GM23248 (cell line): ENCODE data around the gene TIPIN. TPM values are rescaled to one million over a fixed set of nuclear protein-coding genes. Genes with fewer than 3 reads are reported as not detected.

Experiments used
- DNase-seq: peaks from one replicate; pipeline ENCODE4 v3.0.0-alpha.2; 2015
- H2AFZ ChIP-seq: fragments of 200-600 bp; sonication (generic); 2 replicates; pipeline ENCODE4 v1.6.1; 2016; ENCODE audit warnings: antibody characterized with exemption
- H3F3A ChIP-seq: fragments of 200-600 bp; sonication (generic); 2 replicates; pipeline ENCODE4 v1.6.1; 2016; ENCODE audit warnings: mild to moderate bottlenecking, antibody characterized with exemption, mixed run types; ENCODE audit not compliant: insufficient read depth
- H3K27ac ChIP-seq: fragments of 200-600 bp; sonication (generic); 2 replicates; pipeline ENCODE4 v1.5.1; 2016; ENCODE audit warnings: mild to moderate bottlenecking
- H3K27me3 ChIP-seq: fragments of 200-600 bp; sonication (generic); replicated peaks from 2 replicates; pipeline ENCODE4 v1.6.1; 2016; ENCODE audit warnings: mild to moderate bottlenecking; ENCODE audit not compliant: insufficient read depth
- H3K36me3 ChIP-seq: fragments of 200-600 bp; sonication (generic); 2 replicates; pipeline ENCODE4 v1.6.1; 2016; ENCODE audit warnings: low read depth, mild to moderate bottlenecking
- H3K4me1 ChIP-seq: fragments of 200-600 bp; sonication (generic); 2 replicates; pipeline ENCODE4 v1.6.1; 2016; ENCODE audit warnings: mild to moderate bottlenecking; ENCODE audit not compliant: insufficient read depth
- H3K4me2 ChIP-seq: fragments of 200-600 bp; sonication (generic); one replicate; pipeline ENCODE4 v1.6.1; 2016; ENCODE audit warnings: mild to moderate bottlenecking; ENCODE audit not compliant: unreplicated experiment
- H3K4me3 ChIP-seq: fragments of 200-600 bp; sonication (generic); 2 replicates; pipeline ENCODE4 v1.5.1; 2016; ENCODE audit warnings: mild to moderate bottlenecking
- H3K79me2 ChIP-seq: fragments of 200-600 bp; sonication (generic); 2 replicates; pipeline ENCODE4 v1.6.1; 2016; ENCODE audit warnings: mild to moderate bottlenecking; ENCODE audit not compliant: insufficient read depth
- H3K9ac ChIP-seq: fragments of 200-600 bp; sonication (generic); 2 replicates; pipeline ENCODE4 v1.6.1; 2016; ENCODE audit warnings: mild to moderate bottlenecking
- H3K9me2 ChIP-seq: fragments of 200-600 bp; sonication (generic); 2 replicates; pipeline ENCODE4 v1.6.1; 2016; ENCODE audit warnings: mixed run types, mild to moderate bottlenecking, moderate library complexity; ENCODE audit not compliant: insufficient read depth
- H3K9me3 ChIP-seq: fragments of 200-600 bp; sonication (generic); one replicate; pipeline ENCODE4 v1.6.1; 2017; ENCODE audit warnings: low read depth
- H4K20me1 ChIP-seq: fragments of 200-600 bp; sonication (generic); 2 replicates; pipeline ENCODE4 v1.6.0; 2016; ENCODE audit not compliant: insufficient read depth
- EZH2 ChIP-seq: fragments of 200-600 bp; sonication (generic); IDR thresholded peaks from 2 replicates; pipeline ENCODE4 v1.6.1; 2018; ENCODE audit warnings: antibody characterized with exemption, mild to moderate bottlenecking; ENCODE audit not compliant: insufficient read depth, poor library complexity, severe bottlenecking
- EZH2phosphoT487 ChIP-seq: fragments of 200-600 bp; sonication (generic); IDR thresholded peaks from 2 replicates; pipeline ENCODE4 v1.6.1; 2018; ENCODE audit warnings: antibody characterized with exemption, moderate library complexity, mild to moderate bottlenecking, low read depth; ENCODE audit not compliant: insufficient read depth
- WGBS, 2 experiments: methylation state at CpG; one replicate each; pipeline ENCODE4 v1.1.6; 2015 to 2017; ENCODE audit warnings: low lambda C conversion rate in 2 of 2, low coverage in 1 of 2; ENCODE audit errors: missing lambda C conversion rate in 2 of 2; 5-methylcytosine and 5-hydroxymethylcytosine counted together
- in situ Hi-C: fragments of 300-500 bp; cut with MboI; formaldehyde crosslinking; loops from 2 replicates; pipeline ENCODE4 v1.15.0; 2020
- polyA plus RNA-seq: library from polyadenylated mRNA; unstranded; fragments of >200 nt; fragmentation: Nextera tagmentation; extraction: Ambion mirVana; gene quantifications from 2 replicates; pipeline ENCODE4 v1.2.1, GENCODE V29; 2016
- total RNA-seq: library from RNA; depleted of rRNA; stranded (reverse); fragments of >200 nt; shearing (Covaris generic); gene quantifications from 2 replicates; pipeline ENCODE4 v1.2.3, GENCODE V29; 2014

Gene TIPIN
- total and polyA plus RNA-seq, 2 experiments from 2014 or later = 4.6 to 9.6 TPM

DNA sequence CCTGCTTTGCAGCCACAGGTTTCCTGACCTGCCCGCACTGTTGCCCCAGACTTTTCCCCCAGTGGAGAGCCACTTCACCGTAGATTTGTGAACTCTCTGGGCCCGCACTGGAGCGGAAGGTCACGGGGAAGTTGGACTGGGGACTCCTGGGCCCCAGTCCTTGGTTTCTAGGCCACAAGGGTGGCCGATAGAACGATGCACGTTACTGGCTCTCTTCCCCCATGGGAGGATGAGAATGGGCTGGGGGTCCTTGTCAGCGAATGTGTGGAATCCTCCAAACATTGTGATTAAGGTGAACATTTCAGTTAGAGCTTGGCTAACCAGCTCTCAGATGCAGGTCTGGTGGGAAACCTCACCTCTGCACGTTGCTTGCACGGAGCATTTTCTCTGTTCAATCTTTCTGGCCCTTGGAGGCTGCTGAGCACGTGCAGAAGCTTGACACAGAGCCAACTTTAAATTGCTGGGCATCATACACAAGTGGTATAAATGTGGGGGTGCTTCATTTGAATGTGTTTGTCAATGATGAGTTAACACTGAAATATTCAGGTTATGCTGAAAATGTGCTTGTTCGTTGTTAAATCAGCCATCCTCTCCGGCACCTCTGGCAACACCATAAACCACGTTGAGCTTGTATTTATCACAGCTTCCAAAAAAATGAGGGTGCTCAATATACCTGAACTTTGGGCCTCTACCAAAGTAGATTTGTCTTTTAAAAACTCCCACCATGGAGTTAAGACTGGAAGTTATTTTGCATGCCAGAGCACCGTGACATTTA, 62.1 kb downstream of the TIPIN start:
- Histone ChIP-seq H3K4me1 (peaks cover 21% of the 10 kb centered on the region), H3K9me2 (no peaks in the 10 kb centered on the region), H3K36me3 (no peaks in the 10 kb centered on the region), H3K9ac (peak overlapping the region; percentile 80), H2AFZ (peak overlapping the region; percentile 94), H3K4me3 (peak overlapping the region; percentile 78), H3F3A (peaks cover 37% of the 10 kb centered on the region), H3K4me2 (peak overlapping the region; percentile 89), H3K27ac (peak overlapping the region; percentile 72), H3K79me2 (0 out of 2 replicates have a peak, but pooled peaks cover 17% of the 10 kb centered on the region), H3K9me3 (no peaks in the 10 kb centered on the region), H4K20me1 (no peaks in the 10 kb centered on the region), H3K27me3 (no peaks in the 10 kb centered on the region)
- TF ChIP-seq EZH2 (no peak), EZH2phosphoT487 (no peak)
- WGBS, 2 experiments = 1 to 2% methylated on average over 16 of the region's 16 CpGs
- in situ Hi-C loops = no loop called here
- DNase-seq = peak; percentile 83

DNA sequence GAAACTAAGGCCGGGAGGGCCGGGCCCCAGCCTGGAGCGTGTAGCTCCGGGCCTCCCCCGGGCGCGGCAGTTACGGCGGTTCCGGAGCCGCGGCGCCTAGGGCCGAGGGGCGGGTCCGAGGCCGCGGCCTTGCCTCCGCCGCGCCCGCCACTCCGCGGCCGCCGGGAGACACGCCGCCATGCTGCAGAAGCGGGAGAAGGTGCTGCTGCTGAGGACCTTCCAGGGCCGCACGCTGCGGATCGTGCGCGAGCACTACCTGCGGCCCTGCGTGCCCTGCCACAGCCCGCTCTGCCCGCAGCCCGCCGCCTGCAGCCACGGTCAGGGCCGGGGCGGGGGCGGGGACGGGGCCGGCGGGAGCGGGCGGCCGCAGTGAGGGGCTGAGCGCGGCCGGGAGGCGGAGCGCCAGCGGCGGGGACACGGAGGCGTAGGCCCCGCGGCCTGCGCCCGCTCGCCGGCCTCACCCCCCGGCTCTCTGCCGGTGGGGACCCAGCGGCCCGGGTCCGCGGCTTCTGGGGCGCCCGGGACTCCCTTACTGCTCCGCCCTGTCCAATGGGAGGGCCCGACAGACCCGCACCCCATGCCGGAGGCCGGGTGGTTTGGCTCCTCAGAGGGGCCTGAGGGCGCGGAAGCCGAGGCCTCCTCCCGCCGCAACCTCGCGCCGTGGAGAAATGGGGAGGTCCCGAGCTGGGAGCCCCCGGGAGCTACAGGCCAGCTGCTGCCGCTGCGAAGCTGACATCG, 62.9 kb downstream of the TIPIN start, which contains the start of gene DIS3L:
Gene DIS3L (plus strand): TSS at position 150 of the 738 bp plus-strand sequence. CDS start 29 bp downstream, at position 179.
- WGBS, 2 experiments = 1% methylated on average over 53 to 62 of the region's 92 CpGs
- TF ChIP-seq EZH2 (no peak), EZH2phosphoT487 (no peak)
- Histone ChIP-seq H3K9ac (peak within 1 kb of the TSS; percentile 80), H3K4me3 (peak within 1 kb of the TSS; percentile 78), H3K79me2 (0 out of 2 replicates have a peak, but pooled peaks cover 17% of the 10 kb centered on the region), H3K27me3 (no peaks in the 10 kb centered on the region), H3K27ac (peak within 1 kb of the TSS; percentile 72), H3F3A (peaks cover 37% of the 10 kb centered on the region), H3K4me1 (peaks cover 21% of the 10 kb centered on the region), H2AFZ (peak within 1 kb of the TSS; percentile 94), H4K20me1 (no peaks in the 10 kb centered on the region), H3K9me3 (no peaks in the 10 kb centered on the region), H3K4me2 (peak within 1 kb of the TSS; percentile 89), H3K36me3 (no peaks in the 10 kb centered on the region), H3K9me2 (no peaks in the 10 kb centered on the region)
- in situ Hi-C loops = no loop called here
- peak; percentile 67 for DNase-seq

DNA sequence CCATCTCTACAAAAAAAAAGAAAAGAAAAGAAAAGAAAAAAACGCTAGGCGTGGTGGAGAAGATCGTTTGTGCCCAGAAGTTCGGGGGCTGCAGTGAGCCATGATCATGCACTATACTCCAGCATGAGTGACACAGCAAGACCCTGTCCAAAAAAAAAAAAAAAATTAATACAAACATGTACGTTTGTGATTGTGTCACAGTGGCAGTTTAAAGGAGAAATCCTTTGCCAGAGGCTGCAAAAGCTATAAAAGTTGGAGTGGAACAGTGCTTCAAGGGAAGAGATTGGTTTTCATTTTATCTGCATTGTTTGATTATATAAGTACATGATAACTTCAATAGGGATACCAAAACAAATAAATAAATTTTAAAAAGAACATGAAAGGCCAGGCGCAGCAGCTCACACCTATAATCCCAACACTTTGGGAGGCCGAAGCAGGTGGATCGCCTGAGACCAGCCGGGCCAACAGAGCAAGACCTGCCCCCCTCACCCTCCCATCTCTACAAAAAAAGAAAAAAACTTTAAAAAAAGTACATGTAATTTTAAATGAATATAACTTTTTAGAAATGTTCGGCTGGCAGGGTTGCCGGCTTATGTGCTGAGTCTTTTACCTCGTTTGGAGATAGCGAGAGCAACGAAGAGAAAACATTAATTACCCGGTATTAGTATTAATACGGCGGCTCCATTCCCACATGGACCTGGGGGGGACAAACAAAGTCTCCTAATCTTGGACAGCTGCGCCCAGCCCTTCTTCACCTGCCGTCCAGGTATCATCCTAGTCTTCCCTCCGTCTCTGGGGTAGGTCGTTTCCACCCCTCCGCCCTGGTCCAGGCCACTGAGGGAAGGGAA, 63.7 kb downstream of the TIPIN start:
- Histone ChIP-seq H3K36me3 (no peaks in the 10 kb centered on the region), H3K4me3 (peak overlapping the region; percentile 78), H2AFZ (peak overlapping the region; percentile 94), H3K4me1 (peaks cover 21% of the 10 kb centered on the region), H4K20me1 (no peaks in the 10 kb centered on the region), H3K9me2 (no peaks in the 10 kb centered on the region), H3K27ac (peak overlapping the region; percentile 36), H3K79me2 (0 out of 2 replicates have a peak, but pooled peaks cover 17% of the 10 kb centered on the region), H3K9ac (peak overlapping the region; percentile 80), H3F3A (peaks cover 37% of the 10 kb centered on the region), H3K27me3 (no peaks in the 10 kb centered on the region), H3K4me2 (peak overlapping the region; percentile 89), H3K9me3 (no peaks in the 10 kb centered on the region)
- in situ Hi-C loops = no loop called here
- peak; percentile 28 for DNase-seq
- TF ChIP-seq EZH2 = no peak
- no peak for TF ChIP-seq EZH2phosphoT487
- WGBS, 2 experiments = 20% methylated on average over 22 of the region's 22 CpGs
